Motor neuron (in vitro differentiated cells): ENCODE data around the gene SLC26A8. TPM values are rescaled to one million over a fixed set of nuclear protein-coding genes. Genes with fewer than 3 reads are reported as not detected.
"Not testable (repeated sequence)": the region's sequence is repeated elsewhere in the genome, so short reads cannot be mapped to it uniquely, and the experiment has no call there.

ENCODE experiments used
- ATAC-seq, 8 experiments: fragments of 200-7000 bp; cut with Tn5 transposase; replicated peaks in 6 of 8; 2 replicates each; pipeline ENCODE4 v1.8.0; 2021; ENCODE audit warnings: mild to moderate bottlenecking in 8 of 8, moderate library complexity in 8 of 8
- H3K27ac ChIP-seq, 2 donors: fragments of 250-450 bp; sonication (Bioruptor Pico); 2 replicates each; pipeline ENCODE4 v1.9.0; 2021; ENCODE audit warnings: antibody characterized with exemption in 2 of 2, mild to moderate bottlenecking in 2 of 2, moderate library complexity in 1 of 2
- H3K4me1 ChIP-seq, 2 donors: fragments of 250-450 bp; sonication (Bioruptor Pico); replicated peaks in 1 of 2; 2 replicates each; pipeline ENCODE4 v1.6.1; 2021; ENCODE audit warnings: antibody characterized with exemption in 2 of 2, mild to moderate bottlenecking in 2 of 2, moderate library complexity in 1 of 2
- H3K4me3 ChIP-seq, 5 donors: fragments of 250-450 bp; sonication (Bioruptor Pico); 2 replicates each; pipeline ENCODE4 v1.9.0; 2021; ENCODE audit warnings: antibody characterized with exemption in 5 of 5, mild to moderate bottlenecking in 5 of 5, moderate library complexity in 4 of 5
- WGBS, 10 experiments: fragments of 450-650 bp; shearing (Covaris generic); methylation state at CpG; one replicate each; pipeline ENCODE4 v1.0.0; 2022; 5-methylcytosine and 5-hydroxymethylcytosine counted together
- in situ Hi-C, 9 experiments: fragments of 400-800 bp; cut with MboI; loops; one replicate each; pipeline ENCODE4 v1.15.0; 2021; ENCODE audit warnings: low sequenced_read_pairs in 9 of 9, low pct_unique_long_range_greater_than_20kb in 2 of 9; ENCODE audit not compliant: unreplicated experiment in 9 of 9
- total RNA-seq, 8 experiments: library from RNA; unstranded; fragments of 300-600 nt; gene quantifications; 2 replicates each; pipeline versions ENCODE4 v1.2.3 to v1.2.4, GENCODE V29; 2022

SLC26A8 gene
- total RNA-seq, 8 experiments from 2014 or later = 0.05 to 0.61 (median 0.22) TPM; not detected in 1

DNA sequence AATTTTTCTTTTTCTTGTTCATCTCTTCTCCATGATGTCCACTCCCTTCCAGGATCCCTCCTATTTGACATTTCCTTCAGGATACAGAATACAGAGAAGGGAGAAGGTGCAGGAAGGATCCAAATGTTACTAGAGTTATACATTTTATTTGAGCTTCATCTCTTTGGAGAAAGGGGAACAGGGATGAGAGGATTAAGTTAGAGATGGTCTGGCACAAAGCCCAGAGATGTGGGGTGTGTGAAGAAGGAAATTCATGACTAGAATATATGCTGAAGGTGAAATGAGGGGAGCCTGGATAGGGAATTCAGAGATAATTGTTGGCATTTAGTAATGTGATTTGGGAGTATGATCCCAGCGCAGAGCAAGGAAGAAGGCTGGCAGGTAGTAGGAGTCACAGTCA, 81.1 kb downstream of the SLC26A8 start:
- ATAC-seq = no peak
- no peak overlapping the region for H3K27ac ChIP-seq
- WGBS, 10 experiments = 83 to 100% (median 100%) methylated on average over 1 of the region's 1 CpG; no CpG with 5 or more reads in 7 of the 10 experiments
- in situ Hi-C loops = no loop called here
- no peak overlapping the region for H3K4me3 ChIP-seq
- H3K4me1 ChIP-seq = no peaks in the 10 kb centered on the region

DNA sequence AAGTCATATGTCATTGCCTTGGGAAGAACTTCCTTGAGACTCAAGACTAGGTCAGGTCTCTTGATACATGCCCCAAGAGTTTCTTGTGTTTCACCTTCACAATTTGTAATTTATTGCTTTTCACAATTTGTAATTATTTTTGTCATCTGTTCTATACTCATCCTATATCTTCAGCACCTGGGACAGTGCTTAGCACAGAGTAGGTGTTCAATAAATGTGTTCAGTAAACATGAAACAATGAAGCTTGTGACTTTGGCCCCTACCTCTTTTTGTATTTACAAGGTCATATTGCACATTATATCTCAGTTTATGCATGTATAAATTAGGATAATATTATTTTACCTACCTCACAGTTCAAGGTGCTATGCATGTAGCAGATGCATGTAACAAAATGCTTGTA, 82.1 kb downstream of the SLC26A8 start:
- H3K27ac ChIP-seq = no peak overlapping the region
- in situ Hi-C loops = no loop called here
- no peaks in the 10 kb centered on the region for H3K4me1 ChIP-seq
- no peak for ATAC-seq
- no peak overlapping the region for H3K4me3 ChIP-seq

DNA sequence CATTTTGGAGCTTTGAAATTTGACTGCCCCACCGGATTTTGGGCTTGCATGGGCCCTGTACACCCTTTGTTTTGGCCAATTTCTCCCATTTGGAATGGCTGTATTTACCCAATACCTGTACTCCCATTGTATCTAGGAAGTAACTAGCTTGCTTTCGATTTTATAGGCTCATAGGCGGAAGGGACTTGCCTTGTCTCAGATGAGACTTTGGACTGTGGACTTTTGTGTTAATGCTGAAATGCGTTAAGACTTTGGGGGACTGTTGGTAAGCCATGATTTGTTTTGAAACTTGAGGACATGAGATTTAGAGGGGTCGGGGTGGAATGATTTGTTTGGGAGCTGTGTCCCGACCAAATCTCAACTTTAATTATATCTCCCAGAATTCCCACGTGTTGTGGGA, 83.3 kb downstream of the SLC26A8 start:
- H3K4me3 ChIP-seq, H3K27ac ChIP-seq, ATAC-seq, H3K4me1 ChIP-seq, in situ Hi-C loops: not testable (repeated sequence)
- 40 to 87% (median 77%) methylated on average over 1 to 6 of the region's 7 CpGs; no CpG with 5 or more reads in 2 of the 10 experiments for WGBS, 10 experiments

DNA sequence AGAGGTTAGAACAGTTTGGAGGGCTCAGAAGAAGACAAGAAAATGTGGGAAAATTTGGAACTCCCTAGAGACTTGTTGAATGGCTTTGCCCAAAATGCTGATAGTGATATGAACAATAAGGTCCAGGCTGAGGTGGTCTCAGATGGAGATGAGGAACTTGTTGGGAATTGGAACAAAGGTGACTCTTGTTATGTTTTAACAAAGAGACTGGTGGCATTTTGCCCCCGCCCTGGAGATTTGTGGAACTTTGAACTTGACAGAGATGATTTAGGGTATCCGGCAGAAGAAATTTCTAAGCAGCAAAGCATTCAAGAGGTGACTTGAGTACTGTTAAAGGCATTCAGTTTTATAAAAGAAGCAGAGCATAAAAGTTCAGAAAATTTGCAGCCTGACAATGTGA, 84.4 kb downstream of the SLC26A8 start:
- 43 to 94% (median 86%) methylated on average over 1 to 2 of the region's 2 CpGs; no CpG with 5 or more reads in 5 of the 10 experiments for WGBS, 10 experiments
- H3K4me3 ChIP-seq, H3K4me1 ChIP-seq, ATAC-seq, H3K27ac ChIP-seq, in situ Hi-C loops: not testable (repeated sequence)

DNA sequence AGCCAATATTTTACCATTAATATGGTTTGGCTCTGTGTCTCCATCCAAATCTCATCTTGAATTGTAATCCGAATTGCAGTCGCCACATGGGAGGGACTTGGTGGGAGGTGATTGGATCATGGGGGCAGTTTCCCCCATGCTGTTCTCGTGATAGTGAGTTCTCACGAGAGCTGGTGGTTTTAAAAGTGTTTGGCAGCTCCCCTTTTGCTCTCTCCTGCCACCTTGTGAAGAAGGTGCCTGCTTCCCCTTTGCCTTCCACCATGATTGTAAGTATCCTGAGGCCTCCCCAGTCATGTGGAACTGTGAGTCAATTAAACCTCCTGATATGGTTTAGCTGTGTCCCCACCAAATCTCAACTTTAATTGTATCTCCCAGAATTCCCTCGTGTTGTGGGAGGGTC, 85.2 kb downstream of the SLC26A8 start:
- H3K27ac ChIP-seq, ATAC-seq, H3K4me1 ChIP-seq, H3K4me3 ChIP-seq, in situ Hi-C loops: not testable (repeated sequence)
- WGBS, 10 experiments = 0 to 100% (median 86%) methylated on average over 1 to 5 of the region's 5 CpGs; no CpG with 5 or more reads in 3 of the 10 experiments

DNA sequence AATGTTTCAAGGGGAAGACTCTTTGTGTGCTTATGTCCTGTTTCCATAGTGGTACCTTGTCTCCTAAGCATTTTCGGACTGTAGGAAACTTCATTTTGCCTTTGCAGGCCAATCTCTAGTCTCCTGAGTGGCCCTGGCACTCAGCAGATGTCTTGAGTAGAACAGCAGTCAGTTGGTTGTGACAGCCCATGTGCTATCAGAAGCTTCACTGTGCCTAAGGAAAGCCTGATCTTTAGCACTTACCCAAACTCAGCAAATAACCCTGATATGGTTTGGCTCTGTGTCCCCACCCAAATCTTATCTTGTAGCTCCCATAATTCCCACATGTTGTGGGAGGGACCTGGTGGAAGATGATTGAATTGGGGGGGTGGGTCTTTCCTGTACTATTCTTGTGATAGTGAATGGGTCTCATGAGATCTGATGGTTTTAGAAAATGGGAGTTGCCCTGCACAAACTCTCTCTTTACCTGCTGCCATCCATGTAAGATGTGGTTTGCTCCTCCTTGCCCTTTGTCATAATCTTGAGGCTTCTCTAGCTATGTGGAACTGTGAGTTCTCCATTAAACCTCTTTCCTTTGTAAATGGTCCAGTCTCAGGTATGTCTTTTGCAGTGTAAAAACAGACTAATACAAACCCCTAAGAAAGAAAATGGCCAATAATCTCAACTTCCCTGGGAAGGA, 87.6 kb downstream of the SLC26A8 start:
- H3K27ac ChIP-seq = no peak overlapping the region
- WGBS, 10 experiments = 40 to 67% (median 55%) methylated on average over 1 of the region's 1 CpG; no CpG with 5 or more reads in 6 of the 10 experiments
- no peak for ATAC-seq
- H3K4me1 ChIP-seq = no peaks in the 10 kb centered on the region
- in situ Hi-C loops = no loop called here
- H3K4me3 ChIP-seq = no peak overlapping the region

DNA sequence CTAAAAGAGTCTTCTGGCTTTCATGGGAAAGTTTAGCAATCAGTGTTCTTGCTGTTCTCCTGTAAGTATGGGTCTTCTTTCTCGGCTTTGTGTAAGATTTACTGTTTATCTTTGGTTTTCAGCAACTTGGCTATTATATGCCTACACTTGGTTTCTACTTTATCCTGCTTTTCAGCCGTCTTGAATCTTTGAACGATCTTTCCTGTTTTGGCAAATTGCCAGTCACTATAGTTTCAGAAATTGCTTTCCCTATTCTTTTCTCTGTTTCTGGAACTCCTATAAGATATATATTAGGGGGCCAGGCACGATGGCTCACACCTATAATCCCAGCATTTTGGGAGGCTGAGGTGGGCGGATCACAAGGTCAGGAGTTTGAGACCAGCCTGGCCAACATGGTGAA, 89.0 kb downstream of the SLC26A8 start:
- 19 to 90% (median 56%) methylated on average over 1 to 5 of the region's 5 CpGs for WGBS, 10 experiments
- ATAC-seq = no peak
- no peak overlapping the region for H3K4me3 ChIP-seq
- no peak overlapping the region for H3K27ac ChIP-seq
- in situ Hi-C loops = no loop called here
- no peaks in the 10 kb centered on the region for H3K4me1 ChIP-seq

DNA sequence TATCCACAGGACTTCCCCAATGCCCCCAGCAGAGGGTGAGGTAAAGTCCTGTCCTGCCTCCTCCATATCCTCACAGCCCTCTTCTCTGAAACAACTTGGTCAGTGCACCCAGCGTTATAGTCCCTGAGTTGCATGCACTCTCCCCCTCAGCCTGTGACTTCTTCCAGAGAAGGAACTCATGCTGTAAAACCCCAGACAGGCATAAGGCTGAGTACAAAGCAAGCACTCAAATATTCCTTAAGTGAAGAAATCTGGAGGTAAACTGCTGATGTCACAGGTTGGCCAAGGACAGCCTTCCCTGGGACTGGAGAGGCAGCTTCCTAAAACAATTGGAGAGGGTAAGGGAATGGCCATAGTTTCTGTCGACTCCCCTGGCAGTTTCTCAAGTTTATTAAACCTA, 90.6 kb downstream of the SLC26A8 start:
- Histone ChIP-seq H3K4me1 (no peaks in the 10 kb centered on the region), H3K4me3 (no peak overlapping the region), H3K27ac (no peak overlapping the region)
- ATAC-seq = no peak
- 0 to 100% (median 60%) methylated on average over 1 to 2 of the region's 2 CpGs; no CpG with 5 or more reads in 3 of the 10 experiments for WGBS, 10 experiments
- in situ Hi-C loops = no loop called here

DNA sequence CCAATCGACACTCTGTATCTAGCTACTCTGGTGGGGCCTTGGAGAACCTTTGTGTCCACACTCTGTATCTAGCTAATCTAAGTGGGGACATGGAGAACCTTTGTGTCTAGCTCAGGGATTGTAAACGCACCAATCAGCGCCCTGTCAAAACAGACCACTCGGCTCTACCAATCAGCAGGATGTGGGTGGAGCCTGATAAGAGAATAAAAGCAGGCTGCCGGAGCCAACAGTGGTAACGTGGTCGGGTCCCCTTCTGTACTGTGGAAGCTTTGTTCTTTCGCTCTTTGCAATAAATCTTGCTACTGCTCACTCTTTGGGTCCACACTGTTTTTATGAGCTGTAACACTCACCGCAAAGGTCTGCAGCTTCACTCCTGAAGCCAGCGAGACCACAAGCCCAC, 92.6 kb downstream of the SLC26A8 start:
- ATAC-seq, H3K4me1 ChIP-seq, H3K4me3 ChIP-seq, in situ Hi-C loops, H3K27ac ChIP-seq: not testable (repeated sequence)
- WGBS, 10 experiments = 80% methylated on average over 1 of the region's 10 CpGs; no CpG with 5 or more reads in 8 of the 10 experiments

DNA sequence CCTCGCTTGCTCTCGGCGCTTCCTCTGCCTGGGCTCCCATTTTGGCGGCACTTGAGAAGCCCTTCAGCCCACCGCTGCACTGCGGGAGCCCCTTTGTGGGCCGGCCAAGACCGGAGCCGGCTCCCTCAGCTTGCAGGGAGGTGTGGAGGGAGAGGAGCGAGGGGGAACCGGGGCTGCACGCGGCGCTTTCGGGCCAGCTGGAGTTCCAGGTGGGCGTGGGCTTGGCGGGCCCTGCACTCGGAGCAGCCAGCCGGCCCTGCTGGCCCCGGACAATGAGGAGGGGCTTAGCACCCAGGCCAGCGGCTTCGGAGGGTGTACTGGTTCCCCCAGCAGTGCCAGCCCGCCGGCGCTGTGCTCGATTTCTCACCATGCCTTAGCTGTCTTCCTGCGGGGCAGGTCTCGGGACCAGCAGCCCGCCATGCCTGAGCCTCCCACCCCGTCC, 93.3 kb downstream of the SLC26A8 start:
- in situ Hi-C loops = no loop called here
- Histone ChIP-seq H3K4me1 (no peaks in the 10 kb centered on the region), H3K27ac (no peak overlapping the region), H3K4me3 (no peak overlapping the region)
- 0 to 40% methylated on average over 1 of the region's 30 CpGs; no CpG with 5 or more reads in 8 of the 10 experiments for WGBS, 10 experiments
- ATAC-seq = no peak

DNA sequence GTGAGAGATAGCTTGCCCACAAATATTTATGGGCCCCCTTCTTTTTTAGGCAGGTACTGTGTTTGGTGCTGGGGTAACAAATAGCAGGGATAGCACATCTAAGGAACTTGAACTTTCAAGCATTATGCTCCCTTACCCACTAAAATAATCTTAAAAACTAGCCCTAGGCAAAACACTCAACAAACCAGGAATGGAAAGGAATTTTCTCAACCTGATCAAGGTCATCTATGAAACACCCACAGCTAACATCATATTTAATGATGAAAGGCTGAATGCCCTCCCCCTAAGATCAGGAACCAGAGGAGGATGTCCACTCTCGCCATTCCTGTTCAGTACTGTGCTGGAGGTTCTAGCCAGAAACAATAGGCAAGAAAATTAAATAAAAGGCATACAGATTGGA, 94.8 kb downstream of the SLC26A8 start:
- WGBS, 10 experiments = 83 to 100% (median 92%) methylated on average over 1 of the region's 1 CpG; no CpG with 5 or more reads in 6 of the 10 experiments
- no peaks in the 10 kb centered on the region for H3K4me1 ChIP-seq
- H3K4me3 ChIP-seq = no peak overlapping the region
- no peak overlapping the region for H3K27ac ChIP-seq
- ATAC-seq = no peak
- in situ Hi-C loops = no loop called here

DNA sequence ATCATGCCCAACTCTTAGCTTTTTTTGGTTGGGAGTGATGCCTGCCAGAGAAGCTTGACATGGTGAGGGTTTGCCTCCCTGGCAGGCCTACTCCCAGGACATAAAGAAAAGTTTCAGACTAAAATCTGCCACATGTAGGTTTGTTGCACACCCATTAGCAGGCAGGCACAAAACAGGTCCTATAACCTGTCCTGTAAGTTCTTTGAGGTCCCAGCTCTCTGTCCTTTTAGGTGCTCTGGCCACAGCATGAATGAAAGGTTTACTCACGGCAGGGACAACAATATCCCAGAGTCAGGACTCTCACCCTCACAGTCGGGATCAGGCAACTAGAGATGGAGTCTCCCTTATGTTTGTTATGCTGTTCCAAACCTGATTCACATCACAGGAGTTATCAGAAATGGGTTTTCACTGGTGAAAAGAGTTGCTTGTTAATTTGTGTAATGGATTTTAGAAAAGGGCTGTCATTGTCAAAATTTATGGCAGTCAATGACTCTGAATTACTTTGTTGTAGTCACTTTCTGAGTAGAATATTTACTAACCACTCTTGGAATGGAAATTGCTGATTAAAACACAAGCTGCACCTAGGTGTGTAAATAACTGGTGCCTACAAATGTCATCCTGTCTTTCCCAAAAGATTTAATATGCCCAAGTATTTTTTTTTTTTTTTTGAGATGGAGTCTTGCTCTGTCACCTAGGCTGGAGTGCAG, 97.8 kb downstream of the SLC26A8 start:
- Histone ChIP-seq H3K27ac (no peak overlapping the region), H3K4me1 (no peaks in the 10 kb centered on the region), H3K4me3 (no peak overlapping the region)
- WGBS, 10 experiments = 0 to 100% (median 33%) methylated on average over 1 to 2 of the region's 2 CpGs; no CpG with 5 or more reads in 3 of the 10 experiments
- ATAC-seq = no peak
- in situ Hi-C loops = no loop called here

DNA sequence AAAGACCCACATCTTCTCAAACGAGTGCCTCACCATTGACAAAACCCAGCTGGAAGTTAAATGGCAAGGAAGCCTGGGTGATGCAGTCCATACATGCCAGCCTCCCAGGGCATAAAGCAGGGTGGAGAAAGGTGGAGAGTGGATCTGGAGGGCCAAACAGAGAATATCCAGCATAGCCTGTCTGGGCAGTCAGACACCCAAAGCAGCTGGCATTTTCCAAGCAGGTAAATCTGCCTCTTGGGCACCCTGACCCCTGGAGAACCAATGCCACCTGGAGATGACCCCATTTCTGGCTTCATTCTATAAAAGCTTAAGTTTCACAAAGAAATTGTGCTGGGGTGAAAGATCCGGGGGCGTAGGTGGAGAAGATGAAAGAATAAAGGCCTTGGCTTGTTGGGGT, 98.5 kb downstream of the SLC26A8 start:
- no peak for ATAC-seq
- no peak overlapping the region for H3K4me3 ChIP-seq
- in situ Hi-C loops = no loop called here
- no peak overlapping the region for H3K27ac ChIP-seq
- WGBS, 10 experiments = 70 to 100% (median 90%) methylated on average over 1 to 3 of the region's 3 CpGs; no CpG with 5 or more reads in 5 of the 10 experiments
- H3K4me1 ChIP-seq = no peaks in the 10 kb centered on the region
